Measurements from ENCODE around the gene PRMT7. TPM values are rescaled to one million over a fixed set of nuclear protein-coding genes. Genes with fewer than 3 reads are reported as not detected.

The PRMT7 gene
- total and polyA plus RNA-seq, 2 of the 8 experiments (the other 6 are each of a cell fraction or from before 2014, with no cell fraction given): 48.2 to 49.3 TPM

DNA sequence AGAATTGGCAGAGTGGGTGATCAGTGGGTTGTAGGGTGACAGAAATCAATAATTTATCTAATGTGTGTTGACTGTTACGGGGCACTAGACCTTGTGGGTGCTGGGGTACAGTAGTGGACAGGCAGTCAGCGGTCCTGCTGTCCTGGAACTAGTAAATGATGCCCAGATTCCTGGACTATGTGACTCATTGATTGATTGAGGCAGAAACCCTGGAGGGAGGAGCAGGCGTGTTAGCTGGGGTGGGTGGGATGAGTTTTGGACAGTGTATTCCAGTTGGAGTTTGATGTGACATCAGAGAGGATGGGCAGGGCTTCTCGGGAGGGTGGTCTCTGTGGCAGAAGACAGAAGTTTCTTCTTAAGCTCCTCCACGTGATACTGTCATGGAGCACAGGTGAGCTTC, 24.4 kb downstream of the PRMT7 start:
- CTCF ChIA-PET (ENCODE audit: partially characterized antibody): interaction anchor here (0.6 to 1.6 kb wide), 7 partner anchors 10 to 324 kb away, joined by 3 to 7 read pairs (median 3); partner anchors contain the start of gene SLC7A6
- TF ChIP-seq TEAD4 (IDR thresholded peaks at IDR 0.05; ENCODE audit: low read depth, low read length) (no peak), PHF8 (conservative IDR thresholded peaks at IDR 0.05; ENCODE audit: low read depth, low read length) (no peak), TBP (IDR thresholded peaks at IDR 0.05; ENCODE audit: low read depth, low read length) (no peak), CREB1 (IDR thresholded peaks at IDR 0.05) (no peak), KDM5A (IDR thresholded peaks at IDR 0.05; ENCODE audit: low read length) (no peak), GTF2F1 (IDR thresholded peaks at IDR 0.05; ENCODE audit: borderline replicate concordance, low read depth, low read length) (no peak)
- TF ChIP-seq, protein P1, sequence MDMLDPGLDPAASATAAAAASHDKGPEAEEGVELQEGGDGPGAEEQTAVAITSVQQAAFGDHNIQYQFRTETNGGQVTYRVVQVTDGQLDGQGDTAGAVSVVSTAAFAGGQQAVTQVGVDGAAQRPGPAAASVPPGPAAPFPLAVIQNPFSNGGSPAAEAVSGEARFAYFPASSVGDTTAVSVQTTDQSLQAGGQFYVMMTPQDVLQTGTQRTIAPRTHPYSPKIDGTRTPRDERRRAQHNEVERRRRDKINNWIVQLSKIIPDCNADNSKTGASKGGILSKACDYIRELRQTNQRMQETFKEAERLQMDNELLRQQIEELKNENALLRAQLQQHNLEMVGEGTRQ (IDR thresholded peaks at IDR 0.05; ENCODE audit: low read length): no peak
- TF ChIP-seq, protein P2, sequence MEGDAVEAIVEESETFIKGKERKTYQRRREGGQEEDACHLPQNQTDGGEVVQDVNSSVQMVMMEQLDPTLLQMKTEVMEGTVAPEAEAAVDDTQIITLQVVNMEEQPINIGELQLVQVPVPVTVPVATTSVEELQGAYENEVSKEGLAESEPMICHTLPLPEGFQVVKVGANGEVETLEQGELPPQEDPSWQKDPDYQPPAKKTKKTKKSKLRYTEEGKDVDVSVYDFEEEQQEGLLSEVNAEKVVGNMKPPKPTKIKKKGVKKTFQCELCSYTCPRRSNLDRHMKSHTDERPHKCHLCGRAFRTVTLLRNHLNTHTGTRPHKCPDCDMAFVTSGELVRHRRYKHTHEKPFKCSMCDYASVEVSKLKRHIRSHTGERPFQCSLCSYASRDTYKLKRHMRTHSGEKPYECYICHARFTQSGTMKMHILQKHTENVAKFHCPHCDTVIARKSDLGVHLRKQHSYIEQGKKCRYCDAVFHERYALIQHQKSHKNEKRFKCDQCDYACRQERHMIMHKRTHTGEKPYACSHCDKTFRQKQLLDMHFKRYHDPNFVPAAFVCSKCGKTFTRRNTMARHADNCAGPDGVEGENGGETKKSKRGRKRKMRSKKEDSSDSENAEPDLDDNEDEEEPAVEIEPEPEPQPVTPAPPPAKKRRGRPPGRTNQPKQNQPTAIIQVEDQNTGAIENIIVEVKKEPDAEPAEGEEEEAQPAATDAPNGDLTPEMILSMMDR (IDR thresholded peaks at IDR 0.05; ENCODE audit: control extremely low read depth in 1 of 3, insufficient read depth in 1 of 3, low read depth in 1 of 3, low read length in 3 of 3): no peak
- no peak overlapping the region for H4K8ac ChIP-seq (ENCODE audit: extremely low read depth, insufficient read depth, low read length)

More for the DNA sequence above, 24.4 kb downstream of the PRMT7 start:
- H3K9ac ChIP-seq (replicated peaks in 1 of 4; ENCODE audit: extremely low read depth in 1 of 4, low read depth in 3 of 4, low read length in 3 of 4): no peak overlapping the region
- no peak overlapping the region for H3K4me2 ChIP-seq (ENCODE audit: insufficient read depth in 1 of 2, low read depth in 2 of 2, low read length in 2 of 2)
- no peak overlapping the region for H3K4ac ChIP-seq (replicated peaks; ENCODE audit: insufficient read length, low read depth, low read length)
- H3K4me3 ChIP-seq (ENCODE audit: extremely low read depth in 1 of 4, insufficient read depth in 2 of 4, low read depth in 3 of 4, low read length in 4 of 4): no peak overlapping the region
- no peak overlapping the region for H3K18ac ChIP-seq (ENCODE audit: extremely low read depth, low read length)
- H4K20me1 ChIP-seq (replicated peaks in 1 of 2; ENCODE audit: control insufficient read depth in 1 of 2, insufficient read depth in 2 of 2, low read length in 2 of 2): peaks cover 3 to 7% of the 10 kb centered on the region in 2 experiments
- DNase-seq (ENCODE audit: low read depth in 1 of 2, low spot score in 2 of 2): no peak
- H3K27me3 ChIP-seq (replicated peaks in 1 of 4; ENCODE audit: control insufficient read depth in 3 of 4, extremely low read depth in 1 of 4, insufficient read depth in 3 of 4, low read length in 3 of 4): no peaks in the 10 kb centered on the region
- no peaks in the 10 kb centered on the region for H3K79me1 ChIP-seq (ENCODE audit: low read depth, low read length)
- no peak overlapping the region for H2BK5ac ChIP-seq (ENCODE audit: low read depth, low read length)
- H3K23me2 ChIP-seq (ENCODE audit: low read depth, low read length): no peaks in the 10 kb centered on the region
- no peaks in the 10 kb centered on the region for H3K4me1 ChIP-seq (replicated peaks in 1 of 4; ENCODE audit: control insufficient read depth in 3 of 4, insufficient read depth in 4 of 4, low read length in 3 of 4)
- no peaks in the 10 kb centered on the region for H3K9me3 ChIP-seq (ENCODE audit: insufficient read depth in 2 of 2, low read depth in 1 of 2, low read length in 1 of 2)
- no peak overlapping the region for H2BK15ac ChIP-seq (ENCODE audit: low read length)
- no peak overlapping the region for H2AFZ ChIP-seq (ENCODE audit: low read length)
- H3K36me3 ChIP-seq (ENCODE audit: control insufficient read depth in 2 of 4, insufficient read depth in 4 of 4, low read length in 3 of 4): peaks cover 6 to 34% (median 23%) of the 10 kb centered on the region in 4 experiments; a peak in 7 of 8 replicates
- no peak overlapping the region for H4K5ac ChIP-seq (ENCODE audit: insufficient read length, low read depth, low read length)
- no peak overlapping the region for H2BK12ac ChIP-seq (ENCODE audit: low read depth, low read length)
- H2AK5ac ChIP-seq (ENCODE audit: low read depth, low read length): no peak overlapping the region
- H2BK120ac ChIP-seq (replicated peaks; ENCODE audit: low read depth, low read length): no peak overlapping the region
- no peak overlapping the region for H3K23ac ChIP-seq (ENCODE audit: insufficient read length)
- H3K56ac ChIP-seq (replicated peaks; ENCODE audit: insufficient read length, low read depth, low read length): no peak overlapping the region
- H3K14ac ChIP-seq (ENCODE audit: insufficient read length): no peak overlapping the region
- H4K91ac ChIP-seq (replicated peaks; ENCODE audit: insufficient read length, low read length): no peak overlapping the region
- WGBS, 2 experiments (ENCODE audit: extremely low coverage in 1 of 2, insufficient coverage in 1 of 2, insufficient read length in 1 of 2, insufficient replicate concordance in 2 of 2, low coverage in 1 of 2, low lambda C conversion rate in 2 of 2, missing lambda C conversion rate in 1 of 2): 87% methylated on average over 5 of the region's 5 CpGs; no CpG with 5 or more reads in 1 of the 2 experiments
- POLR2A ChIA-PET (ENCODE audit: partially characterized antibody): interaction anchor here (1.3 kb wide), 1 partner anchor 24 kb away, joined by 4 read pairs; the partner anchor contains the start of genes PRMT7 and SLC7A6OS
- FAIRE-seq: no peak
- H3K79me2 ChIP-seq (ENCODE audit: control insufficient read depth in 1 of 2, insufficient read depth in 2 of 2, low read length in 2 of 2): no peaks in the 10 kb centered on the region
- H3K27ac ChIP-seq (ENCODE audit: low read depth, low read length): no peak overlapping the region
- no peak overlapping the region for H2BK20ac ChIP-seq (ENCODE audit: low read length)
